AG09319 (cell line): ENCODE measurements around the gene TTLL11.

Experiments used
- DNase-seq: peaks from one replicate; pipeline ENCODE4 v3.0.0-alpha.2; 2010; ENCODE audit warnings: low read depth; ENCODE audit errors: extremely low read depth
- CTCF ChIP-seq: IDR thresholded peaks from 2 replicates; pipeline ENCODE4 v1.5.1; 2011; ENCODE audit warnings: low read depth, mild to moderate bottlenecking, inconsistent platforms, low read length, moderate library complexity

The TTLL11 gene

GRCh38 chr9:121975801-121976277, 117.3 kb downstream of the TTLL11 start:
- no peak for DNase-seq
- no peak for TF ChIP-seq CTCF

GRCh38 chr9:121974421-121974820, 118.7 kb downstream of the TTLL11 start:
- DNase-seq = no peak
- no peak for TF ChIP-seq CTCF

- no peak for DNase-seq
- TF ChIP-seq CTCF = no peak
These were observed 120.6 kb downstream of the TTLL11 start for GRCh38 chr9:121972501-121972981.

GRCh38 chr9:121968056-121968455, 125.1 kb downstream of the TTLL11 start:
- no peak for TF ChIP-seq CTCF
- no peak for DNase-seq

GRCh38 chr9:121966706-121967105, 126.4 kb downstream of the TTLL11 start:
- TF ChIP-seq CTCF = no peak

GRCh38 chr9:121963528-121963995, 129.5 kb downstream of the TTLL11 start:
- DNase-seq = no peak
- no peak for TF ChIP-seq CTCF

More at GRCh38 chr9:121966706-121967105, 126.4 kb downstream of the TTLL11 start:
- DNase-seq = no peak

GRCh38 chr9:121962421-121962820, 130.7 kb downstream of the TTLL11 start:
- TF ChIP-seq CTCF = no peak
- no peak for DNase-seq
